GM12878 (cell line): ENCODE data around the gene CENPQ. TPM values are rescaled to one million over a fixed set of nuclear protein-coding genes. Genes with fewer than 3 reads are reported as not detected.

ENCODE experiments used
- ATAC-seq: fragments of 200-7000 bp; cut with Tn5 transposase; 3 replicates; pipeline ENCODE4 v1.9.1; 2020; ENCODE audit warnings: mild to moderate bottlenecking, moderate library complexity
- BruUV-seq: library from RNA; stranded (reverse); fragments of 400-500 nt; replicated peaks from 2 replicates; lab custom pipeline; 2021; lab: Mats Ljungman, UMichigan
- CTCF ChIA-PET: fragments of 300-600 bp; sonication (Branson Sonifier 250); formaldehyde crosslinking; extraction: SDS; loops from one replicate; lab custom pipeline; 2021; ENCODE audit warnings: inconsistent platforms; lab: Yijun Ruan, JAX
- POLR2A ChIA-PET: fragments of 350-600 bp; formaldehyde crosslinking; extraction: SDS; loops from one replicate; lab custom pipeline; 2021; ENCODE audit warnings: inconsistent platforms; lab: Charles Lee
- RAD21 ChIA-PET: fragments of 300-600 bp; sonication (Branson Sonifier 250); formaldehyde crosslinking; loops from one replicate; lab custom pipeline; 2023; ENCODE audit warnings: antibody characterized with exemption; ENCODE audit not compliant: unreplicated experiment; lab: Charles Lee
- SMC1A ChIA-PET: fragments of 300-600 bp; sonication (Branson Sonifier 250); formaldehyde crosslinking; loops from one replicate; lab custom pipeline; 2023; ENCODE audit not compliant: unreplicated experiment, uncharacterized antibody; lab: Charles Lee
- DNase-seq: peaks from one replicate; pipeline ENCODE4 v3.0.0-alpha.2; 2011; ENCODE audit warnings: low read depth, low spot score
- FAIRE-seq: peaks from 3 replicates; lab custom pipeline; 2011; peaks lifted over from hg19 to GRCh38; lab: Jason Lieb, UNC
- H2AFZ ChIP-seq: 2 replicates; pipeline ENCODE4 v1.6.0; 2011; ENCODE audit warnings: low read depth, low read length, control low read depth; ENCODE audit not compliant: control insufficient read depth
- H3K27ac ChIP-seq: 2 replicates; pipeline ENCODE4 v1.5.1; 2011; ENCODE audit warnings: control low read depth; ENCODE audit not compliant: control insufficient read depth, insufficient read depth
- H3K27me3 ChIP-seq, 2 experiments: replicated peaks in 1 of 2; 2 replicates each; pipeline versions ENCODE4 v1.6.0 to v1.6.1; 2011; ENCODE audit warnings: low read length in 1 of 2; ENCODE audit not compliant: control insufficient read depth in 2 of 2, insufficient read depth in 2 of 2
- H3K36me3 ChIP-seq, 2 experiments: 2 replicates each; pipeline ENCODE4 v1.5.1; 2011; ENCODE audit warnings: low read length in 1 of 2; ENCODE audit not compliant: control insufficient read depth in 2 of 2, insufficient read depth in 2 of 2
- H3K4me1 ChIP-seq: 2 replicates; pipeline ENCODE4 v1.6.1; 2011; ENCODE audit warnings: mild to moderate bottlenecking, low read length, moderate library complexity, mixed read lengths; ENCODE audit not compliant: control insufficient read depth, insufficient read depth
- H3K4me2 ChIP-seq: 2 replicates; pipeline ENCODE4 v1.6.0; 2011; ENCODE audit warnings: control low read depth; ENCODE audit not compliant: control insufficient read depth, insufficient read depth
- H3K4me3 ChIP-seq: fragments of 200-600 bp; sonication (generic); 2 replicates; pipeline ENCODE4 v1.5.1; 2016
- H3K79me2 ChIP-seq: 2 replicates; pipeline ENCODE4 v1.6.0; 2011; ENCODE audit warnings: low read length; ENCODE audit not compliant: control insufficient read depth, insufficient read depth
- H3K9ac ChIP-seq: 2 replicates; pipeline ENCODE4 v1.8.0; 2011; ENCODE audit warnings: low read length, control low read depth, mixed read lengths; ENCODE audit not compliant: control insufficient read depth, insufficient read depth
- H3K9me3 ChIP-seq: replicated peaks from 3 replicates; pipeline ENCODE4 v1.5.1; 2011; ENCODE audit warnings: mild to moderate bottlenecking, low read length; ENCODE audit not compliant: control insufficient read depth, insufficient read depth
- H4K20me1 ChIP-seq: 2 replicates; pipeline ENCODE4 v1.6.0; 2011; ENCODE audit not compliant: control insufficient read depth, insufficient read depth
- BMI1 ChIP-seq: fragments of 450-650 bp; IDR thresholded peaks from 2 replicates; pipeline ENCODE4 v1.6.1; 2016; ENCODE audit warnings: mild to moderate bottlenecking, moderate library complexity, borderline replicate concordance
- CHD2 ChIP-seq: IDR thresholded peaks from 2 replicates; pipeline ENCODE4 v1.6.1; 2011; ENCODE audit warnings: low read depth, low read length, improper control_type of control experiment, borderline replicate concordance
- ESRRA ChIP-seq: IDR thresholded peaks from 2 replicates; pipeline ENCODE4 v1.6.1; 2012; ENCODE audit warnings: mild to moderate bottlenecking, low read length, improper control_type of control experiment
- HDAC2 ChIP-seq: fragments of 200-600 bp; sonication (generic); IDR thresholded peaks from 2 replicates; pipeline ENCODE4 v1.6.1; 2017
- MTA3 ChIP-seq: IDR thresholded peaks from 2 replicates; pipeline ENCODE4 v1.6.1; 2012; ENCODE audit warnings: low read length, inconsistent platforms, borderline replicate concordance
- NBN ChIP-seq: fragments of 450-650 bp; IDR thresholded peaks from 2 replicates; pipeline ENCODE4 v1.6.1; 2016
- SKIL ChIP-seq: fragments of 450-650 bp; IDR thresholded peaks from 2 replicates; pipeline ENCODE4 v1.6.1; 2017; ENCODE audit warnings: mild to moderate bottlenecking, low read depth, inconsistent platforms; ENCODE audit not compliant: poor library complexity, severe bottlenecking
- TARDBP ChIP-seq: IDR thresholded peaks from 2 replicates; pipeline ENCODE4 v1.6.1; 2016; ENCODE audit warnings: borderline replicate concordance
- ZNF24 ChIP-seq: fragments of 450-650 bp; IDR thresholded peaks from 2 replicates; pipeline ENCODE4 v1.6.1; 2017; ENCODE audit warnings: antibody characterized with exemption, mild to moderate bottlenecking
- whole genome bisulfite sequencing: methylation state at CpG from one replicate; pipeline ENCODE4 v1.1.6; 2016; ENCODE audit warnings: low lambda C conversion rate; ENCODE audit not compliant: insufficient replicate concordance, insufficient coverage; ENCODE audit errors: missing lambda C conversion rate; 5-methylcytosine and 5-hydroxymethylcytosine counted together
- in situ Hi-C: fragments of 300-500 bp; cut with MboI; formaldehyde crosslinking; loops from 9 replicates; pipeline ENCODE4 v1.14.3; 2018; ENCODE audit warnings: mixed read lengths
- intact Hi-C: fragments of 100-400 bp; cut with micrococcal nuclease; formaldehyde crosslinking; loops from one replicate; pipeline ENCODE4 v1.14.2; 2022; ENCODE audit not compliant: unreplicated experiment
- polyA plus RNA-seq, 11 experiments: library from polyadenylated mRNA; depleted of rRNA in 4 of 11; unstranded in 6 of 11; stranded (reverse) in 5 of 11; fragments of >200 nt; fragmentation: Nextera tagmentation in 4 of 11; fragmentation: Illumina TruSeq in 1 of 11; extraction: Ambion mirVana in 4 of 11; extraction: Trizol in 1 of 11; gene quantifications; 1 replicate in 1 of 11; 2 replicates in 10 of 11; pipeline versions ENCODE4 v1.2.1 to v1.2.3, GENCODE V29; 2011 to 2016; ENCODE audit warnings: inconsistent platforms in 2 of 11, missing spikeins in 2 of 11, low read depth in 1 of 11
- total RNA-seq, 4 experiments: library from RNA; depleted of rRNA in 3 of 4; stranded (reverse); fragments of >200 nt in 3 of 4; fragmentation: Illumina TruSeq in 1 of 4; extraction: Trizol in 1 of 4; gene quantifications; 2 replicates each; pipeline versions ENCODE4 v1.2.1 to v1.2.3, GENCODE V29; 2013 to 2021
- TF ChIP-seq, protein P1 (sequence below): fragments of 450-650 bp; IDR thresholded peaks from 2 replicates; pipeline ENCODE4 v1.6.1; 2016; ENCODE audit warnings: mild to moderate bottlenecking
- TF ChIP-seq, protein P2 (sequence below): fragments of 450-650 bp; IDR thresholded peaks from 2 replicates; pipeline ENCODE4 v1.6.1; 2017; ENCODE audit warnings: mild to moderate bottlenecking, moderate library complexity

Gene CENPQ
- total and polyA plus RNA-seq, 10 of the 15 experiments (the other 5 are each of a cell fraction or from before 2014, with no cell fraction given), result 7.4 to 34.2 (median 17.8) TPM

DNA sequence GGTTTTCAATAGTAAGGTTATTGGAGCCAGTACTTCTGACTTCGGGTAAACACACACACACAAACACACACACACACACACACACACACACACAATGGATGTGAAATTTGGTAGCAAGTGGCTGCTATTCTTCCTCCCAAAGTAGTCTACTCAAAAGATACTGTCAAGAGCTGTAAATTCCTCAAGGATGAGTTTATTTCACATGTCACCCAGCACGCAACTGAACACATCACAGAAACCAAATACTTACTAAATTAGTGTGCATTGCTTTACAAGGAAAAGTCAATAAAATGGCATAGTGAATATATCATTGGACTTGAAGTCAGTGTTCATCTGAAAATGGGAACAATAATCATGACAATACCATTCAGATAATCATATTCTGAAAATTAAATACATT lies 33.0 kb upstream of the CENPQ start:
- 55% methylated on average over 2 of the region's 2 CpGs for WGBS
- in situ Hi-C loops (no loop called here), intact Hi-C loops (no loop called here)
- ChIA-PET CTCF (interaction anchor here (1.6 kb wide), 1 partner anchor 20 kb away, joined by 4 read pairs; no protein-coding TSS in a partner anchor), RAD21 (no interaction called here), SMC1A (no interaction called here), POLR2A (no interaction called here)
- BruUV-seq, result no TSS peak
- Histone ChIP-seq H3K36me3 (no peaks in the 10 kb centered on the region; a peak in 1 of 4 replicates), H4K20me1 (no peaks in the 10 kb centered on the region), H3K4me1 (no peaks in the 10 kb centered on the region), H3K9me3 (no peaks in the 10 kb centered on the region), H3K4me3 (no peak overlapping the region), H2AFZ (no peak overlapping the region), H3K4me2 (no peak overlapping the region), H3K27ac (no peak overlapping the region), H3K27me3 (no peaks in the 10 kb centered on the region), H3K79me2 (no peaks in the 10 kb centered on the region), H3K9ac (no peak overlapping the region)
- DNase-seq (no peak), FAIRE-seq (no peak), ATAC-seq (no peak)
- no peak for TF ChIP-seq ZNF24

DNA sequence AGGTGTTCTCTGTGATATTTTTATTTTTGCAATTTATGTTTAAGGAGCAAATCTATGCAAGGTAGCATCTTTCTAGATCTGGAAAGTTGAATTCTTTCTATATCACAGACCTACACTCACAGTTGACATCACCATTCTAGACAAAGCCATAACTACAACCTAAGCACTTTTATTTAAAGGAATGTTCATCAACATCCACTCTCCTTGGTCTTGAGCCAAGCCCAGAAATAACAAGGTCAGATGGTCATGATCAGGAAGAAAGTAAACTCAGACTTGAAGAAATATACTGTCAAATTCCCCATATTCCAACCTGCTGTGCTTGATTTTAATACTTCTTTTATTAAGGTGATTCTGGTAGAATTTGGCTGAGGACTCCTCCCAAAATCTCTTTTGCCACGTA lies 32.3 kb upstream of the CENPQ start:
- Histone ChIP-seq H2AFZ (no peak overlapping the region), H3K9me3 (no peaks in the 10 kb centered on the region), H3K36me3 (no peaks in the 10 kb centered on the region; a peak in 1 of 4 replicates), H3K4me3 (no peak overlapping the region), H3K27me3 (no peaks in the 10 kb centered on the region), H4K20me1 (no peaks in the 10 kb centered on the region), H3K4me1 (no peaks in the 10 kb centered on the region), H3K9ac (no peak overlapping the region), H3K79me2 (no peaks in the 10 kb centered on the region), H3K4me2 (no peak overlapping the region), H3K27ac (no peak overlapping the region)
- ChIA-PET SMC1A (no interaction called here), CTCF (interaction anchor here (1.1 kb wide), 1 partner anchor 21 kb away, joined by 3 read pairs; no protein-coding TSS in a partner anchor), RAD21 (no interaction called here), POLR2A (no interaction called here)
- intact Hi-C loops (no loop called here), in situ Hi-C loops (no loop called here)
- ATAC-seq, result no peak
- FAIRE-seq, result no peak
- no TSS peak for BruUV-seq
- 92% methylated on average over 1 of the region's 1 CpG for WGBS
- no peak for DNase-seq
- TF ChIP-seq MTA3 (no peak), BMI1 (no peak), CHD2 (no peak), ESRRA (no peak), HDAC2 (no peak), SKIL (no peak), NBN (no peak), TARDBP (no peak)
- TF ChIP-seq, protein P1, sequence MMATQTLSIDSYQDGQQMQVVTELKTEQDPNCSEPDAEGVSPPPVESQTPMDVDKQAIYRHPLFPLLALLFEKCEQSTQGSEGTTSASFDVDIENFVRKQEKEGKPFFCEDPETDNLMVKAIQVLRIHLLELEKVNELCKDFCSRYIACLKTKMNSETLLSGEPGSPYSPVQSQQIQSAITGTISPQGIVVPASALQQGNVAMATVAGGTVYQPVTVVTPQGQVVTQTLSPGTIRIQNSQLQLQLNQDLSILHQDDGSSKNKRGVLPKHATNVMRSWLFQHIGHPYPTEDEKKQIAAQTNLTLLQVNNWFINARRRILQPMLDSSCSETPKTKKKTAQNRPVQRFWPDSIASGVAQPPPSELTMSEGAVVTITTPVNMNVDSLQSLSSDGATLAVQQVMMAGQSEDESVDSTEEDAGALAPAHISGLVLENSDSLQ, result no peak
- TF ChIP-seq, protein P2, sequence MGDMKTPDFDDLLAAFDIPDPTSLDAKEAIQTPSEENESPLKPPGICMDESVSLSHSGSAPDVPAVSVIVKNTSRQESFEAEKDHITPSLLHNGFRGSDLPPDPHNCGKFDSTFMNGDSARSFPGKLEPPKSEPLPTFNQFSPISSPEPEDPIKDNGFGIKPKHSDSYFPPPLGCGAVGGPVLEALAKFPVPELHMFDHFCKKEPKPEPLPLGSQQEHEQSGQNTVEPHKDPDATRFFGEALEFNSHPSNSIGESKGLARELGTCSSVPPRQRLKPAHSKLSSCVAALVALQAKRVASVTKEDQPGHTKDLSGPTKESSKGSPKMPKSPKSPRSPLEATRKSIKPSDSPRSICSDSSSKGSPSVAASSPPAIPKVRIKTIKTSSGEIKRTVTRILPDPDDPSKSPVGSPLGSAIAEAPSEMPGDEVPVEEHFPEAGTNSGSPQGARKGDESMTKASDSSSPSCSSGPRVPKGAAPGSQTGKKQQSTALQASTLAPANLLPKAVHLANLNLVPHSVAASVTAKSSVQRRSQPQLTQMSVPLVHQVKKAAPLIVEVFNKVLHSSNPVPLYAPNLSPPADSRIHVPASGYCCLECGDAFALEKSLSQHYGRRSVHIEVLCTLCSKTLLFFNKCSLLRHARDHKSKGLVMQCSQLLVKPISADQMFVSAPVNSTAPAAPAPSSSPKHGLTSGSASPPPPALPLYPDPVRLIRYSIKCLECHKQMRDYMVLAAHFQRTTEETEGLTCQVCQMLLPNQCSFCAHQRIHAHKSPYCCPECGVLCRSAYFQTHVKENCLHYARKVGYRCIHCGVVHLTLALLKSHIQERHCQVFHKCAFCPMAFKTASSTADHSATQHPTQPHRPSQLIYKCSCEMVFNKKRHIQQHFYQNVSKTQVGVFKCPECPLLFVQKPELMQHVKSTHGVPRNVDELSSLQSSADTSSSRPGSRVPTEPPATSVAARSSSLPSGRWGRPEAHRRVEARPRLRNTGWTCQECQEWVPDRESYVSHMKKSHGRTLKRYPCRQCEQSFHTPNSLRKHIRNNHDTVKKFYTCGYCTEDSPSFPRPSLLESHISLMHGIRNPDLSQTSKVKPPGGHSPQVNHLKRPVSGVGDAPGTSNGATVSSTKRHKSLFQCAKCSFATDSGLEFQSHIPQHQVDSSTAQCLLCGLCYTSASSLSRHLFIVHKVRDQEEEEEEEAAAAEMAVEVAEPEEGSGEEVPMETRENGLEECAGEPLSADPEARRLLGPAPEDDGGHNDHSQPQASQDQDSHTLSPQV, result no peak
